B cell (primary cell): ENCODE data around the gene KRT4. TPM values are rescaled to one million over a fixed set of nuclear protein-coding genes. Genes with fewer than 3 reads are reported as not detected.

Experiments
- ATAC-seq: fragments of 200-7000 bp; cut with Tn5 transposase; one replicate; pipeline ENCODE4 v1.10.0; 2021; ENCODE audit warnings: low read depth, mild to moderate bottlenecking, moderate number of reproducible peaks, moderate library complexity
- CTCF ChIA-PET: fragments of 350-600 bp; sonication (Branson Sonifier 250); formaldehyde crosslinking; loops from one replicate; lab custom pipeline; 2021; ENCODE audit warnings: antibody characterized with exemption, inconsistent platforms; lab: Charles Lee
- POLR2A ChIA-PET: fragments of 350-600 bp; sonication (Branson Sonifier 250); formaldehyde crosslinking; loops from one replicate; lab custom pipeline; 2021; ENCODE audit warnings: antibody characterized with exemption; lab: Charles Lee
- DNase-seq: peaks from one replicate; pipeline ENCODE4 v3.0.0; 2013
- H2AFZ ChIP-seq: 2 replicates; pipeline ENCODE4 v1.6.1; 2012; ENCODE audit warnings: mild to moderate bottlenecking, low read depth, low read length; ENCODE audit not compliant: insufficient read depth, poor library complexity, severe bottlenecking
- H3K27ac ChIP-seq, 2 donors: 1 replicate in 1 of 2; 2 replicates in 1 of 2; pipeline ENCODE4 v1.5.1; 2012 to 2013; ENCODE audit warnings: low read length in 2 of 2, mild to moderate bottlenecking in 2 of 2, moderate library complexity in 1 of 2
- H3K27me3 ChIP-seq, 4 experiments: fragments of 200-600 bp in 1 of 4; sonication (generic) in 1 of 4; replicated peaks in 1 of 4; 1 replicate in 2 of 4; 2 replicates in 2 of 4; pipeline versions ENCODE4 v1.6.1 to v1.7.0; 2013 to 2016; ENCODE audit warnings: low read length in 3 of 4, mild to moderate bottlenecking in 2 of 4, mixed read lengths in 1 of 4, moderate library complexity in 1 of 4; ENCODE audit not compliant: insufficient read depth in 4 of 4, control insufficient read depth in 3 of 4; ENCODE audit errors: control extremely low read depth in 1 of 4
- H3K36me3 ChIP-seq, 2 experiments: replicated peaks in 1 of 2; 1 replicate in 1 of 2; 2 replicates in 1 of 2; pipeline versions ENCODE4 v1.6.1 to v1.7.1; 2013; ENCODE audit warnings: low read length in 1 of 2; ENCODE audit not compliant: insufficient read depth in 2 of 2, control insufficient read depth in 1 of 2; ENCODE audit errors: control extremely low read depth in 1 of 2, extremely low read depth in 1 of 2
- H3K4me1 ChIP-seq, 2 donors: fragments of 200-600 bp in 1 of 2; sonication (generic) in 1 of 2; 1 replicate in 1 of 2; 2 replicates in 1 of 2; pipeline versions ENCODE4 v1.5.1 to v1.6.1; 2013 to 2017; ENCODE audit warnings: low read length in 2 of 2; ENCODE audit not compliant: control insufficient read depth in 2 of 2, insufficient read depth in 2 of 2
- H3K4me2 ChIP-seq: replicated peaks from 2 replicates; pipeline ENCODE3; 2012; ENCODE audit warnings: mild to moderate bottlenecking, low read depth, low read length; ENCODE audit not compliant: poor library complexity, severe bottlenecking
- H3K4me3 ChIP-seq, 5 experiments: fragments of 200-600 bp in 1 of 5; sonication (generic) in 1 of 5; 1 replicate in 3 of 5; 2 replicates in 2 of 5; pipeline versions ENCODE4 v1.5.1 to v1.7.0; 2011 to 2016; ENCODE audit warnings: low read length in 4 of 5, mild to moderate bottlenecking in 4 of 5, low read depth in 2 of 5, control low read depth in 1 of 5, moderate library complexity in 1 of 5; ENCODE audit not compliant: insufficient read depth in 1 of 5; ENCODE audit errors: control extremely low read depth in 1 of 5, extremely low read depth in 1 of 5
- H3K79me2 ChIP-seq: fragments of 200-600 bp; sonication (generic); one replicate; pipeline ENCODE4 v1.6.0; 2016; ENCODE audit warnings: low read length; ENCODE audit not compliant: control insufficient read depth, insufficient read depth
- H3K9ac ChIP-seq: fragments of 200-600 bp; sonication (generic); 2 replicates; pipeline ENCODE4 v1.6.1; 2017; ENCODE audit warnings: mild to moderate bottlenecking, low read length, moderate library complexity
- H3K9me3 ChIP-seq, 3 donors: one replicate each; pipeline versions ENCODE4 v1.6.1 to v1.7.1; 2013; ENCODE audit warnings: low read length in 2 of 3; ENCODE audit not compliant: control insufficient read depth in 2 of 3, insufficient read depth in 1 of 3; ENCODE audit errors: control extremely low read depth in 1 of 3
- H4K20me1 ChIP-seq: 2 replicates; pipeline ENCODE4 v1.6.0; 2012; ENCODE audit warnings: mild to moderate bottlenecking, low read length; ENCODE audit not compliant: insufficient read depth, control insufficient read depth, poor library complexity, severe bottlenecking
- H3K27ac Mint-ChIP-seq: one replicate; pipeline ENCODE4 v1.8.0; 2021; ENCODE audit warnings: mixed read lengths
- H3K27me3 Mint-ChIP-seq: one replicate; pipeline ENCODE4 v1.8.0; 2021; ENCODE audit warnings: mixed read lengths
- H3K4me1 Mint-ChIP-seq: one replicate; pipeline ENCODE4 v1.8.0; 2021; ENCODE audit warnings: mixed read lengths
- H3K4me3 Mint-ChIP-seq: one replicate; pipeline ENCODE4 v1.8.0; 2021; ENCODE audit warnings: mixed read lengths
- H3K9me3 Mint-ChIP-seq: one replicate; pipeline ENCODE4 v1.8.0; 2022; ENCODE audit warnings: mixed read lengths; ENCODE audit not compliant: insufficient read depth
- EZH2 ChIP-seq: IDR thresholded peaks from 2 replicates; pipeline ENCODE4 v1.6.1; 2012; ENCODE audit warnings: borderline replicate concordance, low read depth, mild to moderate bottlenecking, moderate library complexity, low read length; ENCODE audit not compliant: insufficient read depth, poor library complexity, severe bottlenecking
- WGBS: methylation state at CpG from one replicate; pipeline ENCODE4 v1.1.5; 2013; ENCODE audit warnings: missing lambda C conversion rate; ENCODE audit not compliant: insufficient coverage; 5-methylcytosine and 5-hydroxymethylcytosine counted together
- intact Hi-C: fragments of 100-400 bp; cut with micrococcal nuclease; formaldehyde crosslinking; loops from one replicate; pipeline ENCODE4 v1.10.0; 2022
- polyA plus RNA-seq: library from polyadenylated mRNA; depleted of rRNA; stranded (reverse); fragments of >200 nt; gene quantifications from 2 replicates; pipeline ENCODE4 v1.2.3, GENCODE V29; 2012
- total RNA-seq, 2 donors: library from RNA; stranded (reverse); fragments of 120-200 nt in 1 of 2; gene quantifications; 1 replicate in 1 of 2; 2 replicates in 1 of 2; pipeline versions ENCODE4 v1.2.3 to v1.2.4, GENCODE V29; 2013 to 2022
- TF ChIP-seq, protein P1 (sequence below): fragments of 200-600 bp; IDR thresholded peaks from one replicate; pipeline ENCODE4 v1.8.0; 2022; ENCODE audit warnings: antibody characterized with exemption, mild to moderate bottlenecking

KRT4 gene
- total and polyA plus RNA-seq, 2 donors (not counting 1 experiment from before 2014, with no cell fraction given): not detected

DNA sequence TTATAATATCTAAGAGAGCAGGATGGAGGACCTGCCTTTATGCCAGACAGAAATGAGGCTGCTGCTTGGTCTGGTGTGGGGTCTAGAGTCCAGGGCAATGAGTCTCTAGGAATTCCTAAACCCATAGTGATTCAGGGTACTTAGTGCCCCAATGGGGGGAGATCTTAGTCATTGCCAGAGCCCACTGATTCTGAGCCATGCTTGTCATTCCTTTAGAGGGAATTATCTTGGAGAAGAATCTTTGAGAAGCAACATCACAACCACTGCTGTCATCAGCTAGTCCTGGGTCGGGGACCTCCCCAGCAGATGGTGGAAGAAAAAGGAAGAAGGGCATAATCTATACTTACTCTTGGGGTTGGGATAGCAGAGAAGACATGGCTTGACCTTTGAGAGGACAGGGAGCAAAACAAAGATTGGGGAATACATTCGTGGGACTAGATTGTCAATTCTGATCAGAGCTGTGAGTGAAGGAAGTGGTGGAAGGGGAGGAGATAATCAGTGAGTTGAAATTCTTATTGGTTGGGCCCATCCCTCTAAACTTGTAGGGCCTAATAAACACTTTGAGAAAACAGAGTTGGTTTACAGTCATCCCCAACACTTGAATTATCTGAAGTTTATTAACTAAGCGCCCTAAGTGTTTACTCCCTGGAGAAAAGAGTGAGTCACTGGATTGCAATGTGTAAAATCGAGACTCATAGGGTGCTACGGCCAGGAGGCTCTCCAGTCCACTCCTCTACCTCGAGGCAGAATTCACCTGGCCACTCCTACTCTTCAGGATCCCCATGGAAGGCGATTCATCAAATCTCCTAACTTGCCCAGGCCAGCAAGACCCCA lies 15.0 kb downstream of the KRT4 start:
- 49% methylated on average over 7 of the region's 7 CpGs for WGBS
- Histone ChIP-seq H3K9me3 (no peaks in the 10 kb centered on the region), H3K4me3 (no peak overlapping the region), H3K4me1 (no peaks in the 10 kb centered on the region), H3K9ac (no peak overlapping the region), H3K27ac (no peak overlapping the region), H3K4me2 (no peak overlapping the region), H3K36me3 (no peaks in the 10 kb centered on the region), H3K27me3 (peaks cover 0 to 5% (median 2%) of the 10 kb centered on the region in 4 experiments), H3K79me2 (no peaks in the 10 kb centered on the region), H4K20me1 (no peaks in the 10 kb centered on the region), H2AFZ (no peak overlapping the region)
- intact Hi-C loops: no loop called here
- DNase-seq (no peak), ATAC-seq (no peak)
- Mint-ChIP-seq H3K27ac (no peak overlapping the region), H3K4me1 (no peaks in the 10 kb centered on the region), H3K27me3 (peaks cover 34% of the 10 kb centered on the region), H3K9me3 (no peaks in the 10 kb centered on the region), H3K4me3 (no peak overlapping the region)
- ChIA-PET CTCF (no interaction called here), POLR2A (no interaction called here)
- TF ChIP-seq, protein P1, sequence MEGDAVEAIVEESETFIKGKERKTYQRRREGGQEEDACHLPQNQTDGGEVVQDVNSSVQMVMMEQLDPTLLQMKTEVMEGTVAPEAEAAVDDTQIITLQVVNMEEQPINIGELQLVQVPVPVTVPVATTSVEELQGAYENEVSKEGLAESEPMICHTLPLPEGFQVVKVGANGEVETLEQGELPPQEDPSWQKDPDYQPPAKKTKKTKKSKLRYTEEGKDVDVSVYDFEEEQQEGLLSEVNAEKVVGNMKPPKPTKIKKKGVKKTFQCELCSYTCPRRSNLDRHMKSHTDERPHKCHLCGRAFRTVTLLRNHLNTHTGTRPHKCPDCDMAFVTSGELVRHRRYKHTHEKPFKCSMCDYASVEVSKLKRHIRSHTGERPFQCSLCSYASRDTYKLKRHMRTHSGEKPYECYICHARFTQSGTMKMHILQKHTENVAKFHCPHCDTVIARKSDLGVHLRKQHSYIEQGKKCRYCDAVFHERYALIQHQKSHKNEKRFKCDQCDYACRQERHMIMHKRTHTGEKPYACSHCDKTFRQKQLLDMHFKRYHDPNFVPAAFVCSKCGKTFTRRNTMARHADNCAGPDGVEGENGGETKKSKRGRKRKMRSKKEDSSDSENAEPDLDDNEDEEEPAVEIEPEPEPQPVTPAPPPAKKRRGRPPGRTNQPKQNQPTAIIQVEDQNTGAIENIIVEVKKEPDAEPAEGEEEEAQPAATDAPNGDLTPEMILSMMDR: no peak
- no peak for TF ChIP-seq EZH2

DNA sequence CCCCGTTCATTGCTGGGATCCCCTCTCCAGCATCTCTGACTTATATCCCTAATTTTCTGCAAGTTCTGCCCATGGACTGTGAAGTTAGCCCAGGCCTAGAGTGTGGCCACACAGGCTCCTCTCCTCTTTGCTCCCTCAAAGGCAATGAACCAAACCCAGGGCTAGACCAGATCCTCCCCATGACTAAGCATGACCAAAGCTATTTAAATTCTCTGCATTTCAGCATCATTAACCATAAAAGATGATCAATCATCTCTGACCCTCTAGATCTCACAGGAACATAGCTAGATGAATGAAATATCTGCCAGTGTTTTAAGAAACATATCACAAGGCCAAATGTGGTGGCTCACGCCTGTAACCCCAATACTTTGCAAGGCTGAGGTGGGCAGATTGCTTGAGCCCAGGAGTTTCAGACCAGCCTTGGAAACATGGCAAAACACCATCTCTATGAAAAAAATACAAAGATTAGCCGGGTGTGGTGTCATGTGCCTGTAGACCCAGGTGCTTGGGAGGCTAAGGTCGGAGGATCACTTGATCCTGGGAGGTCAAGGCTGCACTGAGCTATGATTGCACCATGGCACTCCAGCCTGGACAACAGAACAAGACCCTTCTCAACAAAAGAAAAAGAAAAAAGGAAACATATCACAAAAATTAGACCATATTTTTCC lies 15.8 kb downstream of the KRT4 start:
- H2AFZ ChIP-seq: no peak overlapping the region
- DNase-seq (no peak), ATAC-seq (no peak)
- no peak overlapping the region for H3K4me3 Mint-ChIP-seq
- H3K4me1 ChIP-seq: no peaks in the 10 kb centered on the region
- H3K4me3 ChIP-seq: no peak overlapping the region
- H3K4me1 Mint-ChIP-seq: no peaks in the 10 kb centered on the region
- intact Hi-C loops: no loop called here
- no peaks in the 10 kb centered on the region for H3K36me3 ChIP-seq
- ChIA-PET CTCF (no interaction called here), POLR2A (no interaction called here)
- H3K4me2 ChIP-seq: no peak overlapping the region
- 80% methylated on average over 1 of the region's 4 CpGs for WGBS
- H3K9me3 ChIP-seq: no peaks in the 10 kb centered on the region
- no peak overlapping the region for H3K27ac Mint-ChIP-seq
- H3K27me3 ChIP-seq: peaks cover 0 to 5% (median 2%) of the 10 kb centered on the region in 4 experiments
- H3K79me2 ChIP-seq: no peaks in the 10 kb centered on the region
- TF ChIP-seq, protein P1: no peak
- TF ChIP-seq EZH2: no peak
- no peaks in the 10 kb centered on the region for H3K9me3 Mint-ChIP-seq
- no peaks in the 10 kb centered on the region for H4K20me1 ChIP-seq
- no peak overlapping the region for H3K9ac ChIP-seq
- peaks cover 32% of the 10 kb centered on the region for H3K27me3 Mint-ChIP-seq
- H3K27ac ChIP-seq: no peak overlapping the region
